DOHH2 (cell line): ENCODE measurements around the gene CCDC146.
"Not testable (repeated sequence)": the region's sequence is repeated elsewhere in the genome, so short reads cannot be mapped to it uniquely, and the experiment has no call there.

ENCODE experiments used
- EZH2phosphoT487 ChIP-seq: fragments of 200-600 bp; sonication (generic); IDR thresholded peaks from 2 replicates; pipeline ENCODE4 v1.6.1; 2017; ENCODE audit warnings: borderline replicate concordance, mild to moderate bottlenecking, antibody characterized with exemption, low read length, moderate library complexity, mixed read lengths
- TF ChIP-seq, protein P1 (sequence below): fragments of 200-600 bp; sonication (generic); IDR thresholded peaks from one replicate; pipeline ENCODE4 v1.5.1; 2014; ENCODE audit warnings: antibody characterized with exemption, mild to moderate bottlenecking, low read depth, low read length; ENCODE audit not compliant: poor library complexity, severe bottlenecking

DNA sequence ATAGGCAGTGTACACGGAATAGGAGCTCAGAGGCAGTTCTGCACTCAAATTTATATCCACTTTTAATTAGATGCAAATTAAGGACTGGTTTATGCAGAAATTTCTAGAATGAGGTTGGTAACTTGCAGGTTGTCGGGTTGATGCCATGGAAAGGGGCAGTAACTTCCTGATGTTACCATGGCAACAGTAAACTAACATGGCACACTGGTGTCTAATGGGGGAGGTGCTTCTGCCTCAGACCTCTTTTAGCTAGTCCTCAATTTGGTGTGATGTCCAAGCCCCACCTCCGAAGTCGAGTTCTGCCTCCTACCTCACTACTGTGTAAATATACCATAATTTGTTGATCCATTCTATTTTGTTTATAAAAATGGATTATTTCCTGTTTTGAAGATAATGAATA lies 52.0 kb downstream of the CCDC146 start:
- TF ChIP-seq, protein P1, sequence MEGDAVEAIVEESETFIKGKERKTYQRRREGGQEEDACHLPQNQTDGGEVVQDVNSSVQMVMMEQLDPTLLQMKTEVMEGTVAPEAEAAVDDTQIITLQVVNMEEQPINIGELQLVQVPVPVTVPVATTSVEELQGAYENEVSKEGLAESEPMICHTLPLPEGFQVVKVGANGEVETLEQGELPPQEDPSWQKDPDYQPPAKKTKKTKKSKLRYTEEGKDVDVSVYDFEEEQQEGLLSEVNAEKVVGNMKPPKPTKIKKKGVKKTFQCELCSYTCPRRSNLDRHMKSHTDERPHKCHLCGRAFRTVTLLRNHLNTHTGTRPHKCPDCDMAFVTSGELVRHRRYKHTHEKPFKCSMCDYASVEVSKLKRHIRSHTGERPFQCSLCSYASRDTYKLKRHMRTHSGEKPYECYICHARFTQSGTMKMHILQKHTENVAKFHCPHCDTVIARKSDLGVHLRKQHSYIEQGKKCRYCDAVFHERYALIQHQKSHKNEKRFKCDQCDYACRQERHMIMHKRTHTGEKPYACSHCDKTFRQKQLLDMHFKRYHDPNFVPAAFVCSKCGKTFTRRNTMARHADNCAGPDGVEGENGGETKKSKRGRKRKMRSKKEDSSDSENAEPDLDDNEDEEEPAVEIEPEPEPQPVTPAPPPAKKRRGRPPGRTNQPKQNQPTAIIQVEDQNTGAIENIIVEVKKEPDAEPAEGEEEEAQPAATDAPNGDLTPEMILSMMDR = not testable (repeated sequence)
- not testable (repeated sequence) for TF ChIP-seq EZH2phosphoT487
